ENCODE data around the gene KLF15.

KLF15 gene

GRCh38 chr3:126378341-126378751 is 21.1 kb upstream of the KLF15 start:
- CTCF ChIA-PET = interaction anchor here (0.8 kb wide), 1 partner anchor 121 kb away, joined by 3 read pairs; no protein-coding TSS in a partner anchor
- POLR2A ChIA-PET = no interaction called here
- H3K27ac ChIP-seq (ENCODE audit: extremely low read depth, low read depth, low read length) = no peak overlapping the region
- no peak for TF ChIP-seq ZNF626 (tag by site-specific recombination; IDR thresholded peaks at IDR 0.05)
- TF ChIP-seq MEIS1 (CRISPR knock-in tag; IDR thresholded peaks at IDR 0.05; ENCODE audit: borderline replicate concordance) = no peak
- TF ChIP-seq ZNF560 (tag by site-specific recombination; IDR thresholded peaks at IDR 0.05; ENCODE audit: borderline replicate concordance) = no peak
- TF ChIP-seq ZNF670 (tag by site-specific recombination; IDR thresholded peaks at IDR 0.05; ENCODE audit: low read depth) = no peak
- TF ChIP-seq ZBTB49 (tag by site-specific recombination; IDR thresholded peaks at IDR 0.05; ENCODE audit: low read depth) = no peak
- no peak for TF ChIP-seq GLI4 (tag by site-specific recombination; IDR thresholded peaks at IDR 0.05)
- TF ChIP-seq HOXD13 (CRISPR knock-in tag; IDR thresholded peaks at IDR 0.05; ENCODE audit: borderline replicate concordance) = no peak
- TF ChIP-seq ZNF514 (tag by site-specific recombination; IDR thresholded peaks at IDR 0.05) = no peak
- TF ChIP-seq BCL11B (tag by site-specific recombination; IDR thresholded peaks at IDR 0.05; ENCODE audit: low read depth) = no peak
- H3K36me3 ChIP-seq (ENCODE audit: control insufficient read depth in 2 of 2, insufficient read depth in 1 of 2, low read length in 2 of 2) = no peaks in the 10 kb centered on the region
- H3K4me3 ChIP-seq (ENCODE audit: low read depth, low read length) = no peak overlapping the region
- H3K9me3 ChIP-seq (ENCODE audit: control insufficient read depth, insufficient read depth, low read depth, low read length) = no peaks in the 10 kb centered on the region
- H3K4me1 ChIP-seq (ENCODE audit: control insufficient read depth, insufficient read depth, low read length) = no peaks in the 10 kb centered on the region

DNA sequence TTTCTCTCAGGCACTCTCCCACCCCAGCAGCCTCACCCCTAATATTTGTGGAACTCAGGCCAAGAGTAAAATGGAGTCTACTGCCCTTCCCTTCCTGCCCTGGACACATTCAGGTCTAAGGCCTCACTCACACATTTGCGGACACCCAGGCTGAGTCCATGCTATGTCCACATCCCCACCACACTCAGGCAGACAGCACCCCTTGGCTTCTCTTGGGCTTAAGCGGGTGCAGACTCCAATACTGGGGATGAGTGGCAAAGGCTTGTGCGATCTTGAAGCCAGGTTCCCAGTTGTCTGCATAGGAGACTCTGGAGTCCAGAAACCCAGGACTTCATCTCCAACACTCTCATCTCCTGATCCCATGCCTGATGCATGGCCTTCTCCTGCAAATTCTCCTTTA is 20.0 kb upstream of the KLF15 start:
- Histone ChIP-seq H3K9me3 (ENCODE audit: control insufficient read depth, insufficient read depth, low read depth, low read length) (no peaks in the 10 kb centered on the region), H3K27ac (ENCODE audit: extremely low read depth, low read depth, low read length) (no peak overlapping the region), H3K4me3 (ENCODE audit: low read depth, low read length) (no peak overlapping the region), H3K36me3 (ENCODE audit: control insufficient read depth in 2 of 2, insufficient read depth in 1 of 2, low read length in 2 of 2) (no peaks in the 10 kb centered on the region), H3K4me1 (ENCODE audit: control insufficient read depth, insufficient read depth, low read length) (no peaks in the 10 kb centered on the region)
- POLR2A ChIA-PET = no interaction called here
- CTCF ChIA-PET = no interaction called here
- TF ChIP-seq ZNF239 (tag by site-specific recombination; IDR thresholded peaks at IDR 0.05) (no peak), ZNF404 (tag by site-specific recombination; IDR thresholded peaks at IDR 0.05) (no peak), ZBTB49 (tag by site-specific recombination; IDR thresholded peaks at IDR 0.05; ENCODE audit: low read depth) (no peak), ZNF211 (tag by site-specific recombination; IDR thresholded peaks at IDR 0.05; ENCODE audit: low read depth) (no peak), ZNF341 (tag by site-specific recombination; IDR thresholded peaks at IDR 0.05; ENCODE audit: low read depth) (no peak), SP2 (tag by site-specific recombination; IDR thresholded peaks at IDR 0.05) (no peak), ZFP37 (tag by site-specific recombination; IDR thresholded peaks at IDR 0.05) (no peak), HIC1 (tag by site-specific recombination; IDR thresholded peaks at IDR 0.05) (no peak), ZNF426 (tag by site-specific recombination; IDR thresholded peaks at IDR 0.05) (no peak), ZBTB11 (tag by site-specific recombination; conservative IDR thresholded peaks at IDR 0.05; ENCODE audit: low read depth) (no peak), ZNF76 (tag by site-specific recombination; IDR thresholded peaks at IDR 0.05; ENCODE audit: borderline replicate concordance, low read depth) (no peak), ZNF184 (tag by site-specific recombination; IDR thresholded peaks at IDR 0.05) (no peak), ZBTB17 (tag by site-specific recombination; IDR thresholded peaks at IDR 0.05) (no peak), ZNF664 (tag by site-specific recombination; IDR thresholded peaks at IDR 0.05) (no peak), ZNF654 (tag by site-specific recombination; IDR thresholded peaks at IDR 0.05; ENCODE audit: low read depth) (no peak)
- TF ChIP-seq, protein P1, sequence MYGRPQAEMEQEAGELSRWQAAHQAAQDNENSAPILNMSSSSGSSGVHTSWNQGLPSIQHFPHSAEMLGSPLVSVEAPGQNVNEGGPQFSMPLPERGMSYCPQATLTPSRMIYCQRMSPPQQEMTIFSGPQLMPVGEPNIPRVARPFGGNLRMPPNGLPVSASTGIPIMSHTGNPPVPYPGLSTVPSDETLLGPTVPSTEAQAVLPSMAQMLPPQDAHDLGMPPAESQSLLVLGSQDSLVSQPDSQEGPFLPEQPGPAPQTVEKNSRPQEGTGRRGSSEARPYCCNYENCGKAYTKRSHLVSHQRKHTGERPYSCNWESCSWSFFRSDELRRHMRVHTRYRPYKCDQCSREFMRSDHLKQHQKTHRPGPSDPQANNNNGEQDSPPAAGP (tag by site-specific recombination; IDR thresholded peaks at IDR 0.05) = no peak
